ENCODE measurements around the gene AKNA.

Gene AKNA

GRCh38 chr9:114416906-114417305, 29.1 kb upstream of the AKNA start:
- no peak for DNase-seq (ENCODE audit: low read depth)

GRCh38 chr9:114416290-114416689, 28.5 kb upstream of the AKNA start:
- DNase-seq (ENCODE audit: low read depth) = no peak

GRCh38 chr9:114414346-114414745, 26.6 kb upstream of the AKNA start:
- DNase-seq (ENCODE audit: low read depth) = no peak

GRCh38 chr9:114413861-114414301, 26.1 kb upstream of the AKNA start:
- no peak for DNase-seq (ENCODE audit: low read depth)

- no peak for DNase-seq (ENCODE audit: low read depth)
These were observed 24.4 kb upstream of the AKNA start for GRCh38 chr9:114412048-114412683.

GRCh38 chr9:114411452-114411851, 23.7 kb upstream of the AKNA start:
- DNase-seq (ENCODE audit: low read depth) = no peak

- DNase-seq (ENCODE audit: low read depth) = no peak
These were observed 23.1 kb upstream of the AKNA start for GRCh38 chr9:114410910-114411309.

GRCh38 chr9:114409842-114410241, 22.1 kb upstream of the AKNA start:
- no peak for DNase-seq (ENCODE audit: low read depth)

GRCh38 chr9:114409103-114409780, 21.5 kb upstream of the AKNA start:
- DNase-seq (ENCODE audit: low read depth) = no peak

GRCh38 chr9:114408645-114409044, 20.9 kb upstream of the AKNA start:
- no peak for DNase-seq (ENCODE audit: low read depth)

- DNase-seq (ENCODE audit: low read depth) = no peak
These were observed 20.1 kb upstream of the AKNA start for GRCh38 chr9:114407889-114408288.

- no peak for DNase-seq (ENCODE audit: low read depth)
These were observed 18.7 kb upstream of the AKNA start for GRCh38 chr9:114406441-114406840.

GRCh38 chr9:114405294-114406034, 17.7 kb upstream of the AKNA start:
- peak; percentile 54 for DNase-seq (ENCODE audit: low read depth)

GRCh38 chr9:114404531-114404930, 16.7 kb upstream of the AKNA start:
- no peak for DNase-seq (ENCODE audit: low read depth)

- no peak for DNase-seq (ENCODE audit: low read depth)
These were observed 15.5 kb upstream of the AKNA start for GRCh38 chr9:114403153-114403756.

GRCh38 chr9:114401344-114401743, 13.6 kb upstream of the AKNA start:
- no peak for DNase-seq (ENCODE audit: low read depth)

GRCh38 chr9:114400772-114401171, 13.0 kb upstream of the AKNA start:
- no peak for DNase-seq (ENCODE audit: low read depth)

GRCh38 chr9:114400219-114400618, 12.4 kb upstream of the AKNA start:
- no peak for DNase-seq (ENCODE audit: low read depth)

GRCh38 chr9:114399381-114399780, 11.6 kb upstream of the AKNA start:
- DNase-seq (ENCODE audit: low read depth) = no peak

- peak; percentile 92 for DNase-seq (ENCODE audit: low read depth)
These were observed 10.2 kb upstream of the AKNA start for GRCh38 chr9:114397848-114398605.

- no peak for DNase-seq (ENCODE audit: low read depth)
These were observed 9.6 kb upstream of the AKNA start for GRCh38 chr9:114397219-114397847.

All from stimulated activated CD8-positive, alpha-beta memory T cell treated with anti-CD3 and anti-CD28 coated beads, Interleukin-12 subunit alpha, Interleukin-12 subunit beta, amount 100 ng/mL, for 4 hours (primary cell).